ENCODE results near the gene SCFD1. TPM values are rescaled to one million over a fixed set of nuclear protein-coding genes. Genes with fewer than 3 reads are reported as not detected.
"Not testable (repeated sequence)": the region's sequence is repeated elsewhere in the genome, so short reads cannot be mapped to it uniquely, and the experiment has no call there.

Gene SCFD1
- total and polyA plus RNA-seq, 3 experiments from 2014 or later: 62.7 to 66.9 (median 63.8) TPM

- Histone ChIP-seq H3K27ac (ENCODE audit: low read depth, low read length) (no peak overlapping the region), H3K4me1 (ENCODE audit: insufficient read depth, low read length) (no peaks in the 10 kb centered on the region), H3K36me3 (ENCODE audit: insufficient read depth, low read length) (peaks cover 25% of the 10 kb centered on the region), H3K9me3 (ENCODE audit: low read length) (no peaks in the 10 kb centered on the region), H3K27me3 (ENCODE audit: insufficient read depth, low read length, poor library complexity, severe bottlenecking) (no peaks in the 10 kb centered on the region), H3K4me3 (ENCODE audit: low read length) (no peak overlapping the region)
- POLR2A ChIA-PET: no interaction called here
- H3K27me3 Mint-ChIP-seq: no peaks in the 10 kb centered on the region
- H3K4me3 Mint-ChIP-seq: no peak overlapping the region
- peak overlapping the region in 2 of 8 donors; percentile 24 to 52 for H3K27ac Mint-ChIP-seq
- H3K36me3 Mint-ChIP-seq: peaks cover 8 to 76% (median 18%) of the 10 kb centered on the region in 3 donors
- CTCF ChIA-PET: no interaction called here
- peaks cover 0 to 4% (median 4%) of the 10 kb centered on the region in 3 donors for H3K4me1 Mint-ChIP-seq
- no peak for DNase-seq
- no peaks in the 10 kb centered on the region for H3K9me3 Mint-ChIP-seq
Observed at GRCh38 chr14:30600922-30601918, 20.9 kb upstream of the SCFD1 start.

GRCh38 chr14:30603402-30603801 lies 18.7 kb upstream of the SCFD1 start:
- Histone ChIP-seq H3K27me3 (ENCODE audit: insufficient read depth, low read length, poor library complexity, severe bottlenecking) (no peaks in the 10 kb centered on the region), H3K9me3 (ENCODE audit: low read length) (no peaks in the 10 kb centered on the region), H3K27ac (ENCODE audit: low read depth, low read length) (no peak overlapping the region), H3K36me3 (ENCODE audit: insufficient read depth, low read length) (peaks cover 20% of the 10 kb centered on the region), H3K4me3 (ENCODE audit: low read length) (no peak overlapping the region), H3K4me1 (ENCODE audit: insufficient read depth, low read length) (no peaks in the 10 kb centered on the region)
- POLR2A ChIA-PET: no interaction called here
- Mint-ChIP-seq H3K9me3 (no peaks in the 10 kb centered on the region), H3K4me3 (no peak overlapping the region), H3K27ac (peak overlapping the region in 1 of 8 donors; percentile 29), H3K27me3 (no peaks in the 10 kb centered on the region), H3K4me1 (no peaks in the 10 kb centered on the region), H3K36me3 (peaks cover 8 to 77% (median 17%) of the 10 kb centered on the region in 3 donors)
- CTCF ChIA-PET: interaction anchor here (0.7 to 2.1 kb wide), 2 partner anchors 18 to 401 kb away, joined by 3 to 6 read pairs; partner anchors contain the start of gene SCFD1
- DNase-seq: no peak

DNA sequence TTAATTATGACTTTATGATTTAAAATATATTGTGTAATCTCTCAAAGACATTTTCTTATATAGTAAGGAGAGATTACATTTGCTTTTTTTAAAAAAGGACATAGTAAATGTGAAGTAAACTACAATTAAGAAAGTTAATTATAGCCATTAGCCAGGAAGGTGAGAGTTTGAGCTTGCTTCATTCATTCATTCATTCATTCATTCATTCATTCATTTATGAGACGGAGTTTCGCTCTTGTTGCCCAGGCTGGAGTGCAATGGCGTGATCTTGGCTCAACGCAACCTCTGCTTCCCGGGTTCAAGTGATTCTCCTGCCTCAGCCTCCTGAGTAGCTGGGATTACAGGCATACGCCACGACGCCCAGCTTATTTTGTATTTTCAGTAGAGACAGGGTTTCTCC lies 17.4 kb upstream of the SCFD1 start:
- POLR2A ChIA-PET; H3K9me3 Mint-ChIP-seq; DNase-seq; H3K27ac Mint-ChIP-seq; H3K9me3 ChIP-seq (ENCODE audit: low read length); H3K27me3 ChIP-seq (ENCODE audit: insufficient read depth, low read length, poor library complexity, severe bottlenecking); H3K4me1 ChIP-seq (ENCODE audit: insufficient read depth, low read length); H3K27me3 Mint-ChIP-seq; H3K4me1 Mint-ChIP-seq; H3K4me3 ChIP-seq (ENCODE audit: low read length); H3K27ac ChIP-seq (ENCODE audit: low read depth, low read length); H3K4me3 Mint-ChIP-seq: not testable (repeated sequence)
- CTCF ChIA-PET: interaction anchor here (2.1 kb wide), 1 partner anchor 17 kb away, joined by 6 read pairs; the partner anchor contains the start of gene SCFD1
- H3K36me3 ChIP-seq (ENCODE audit: insufficient read depth, low read length): peaks cover 18% of the 10 kb centered on the region
- H3K36me3 Mint-ChIP-seq: peaks cover 8 to 75% (median 14%) of the 10 kb centered on the region in 3 donors

DNA sequence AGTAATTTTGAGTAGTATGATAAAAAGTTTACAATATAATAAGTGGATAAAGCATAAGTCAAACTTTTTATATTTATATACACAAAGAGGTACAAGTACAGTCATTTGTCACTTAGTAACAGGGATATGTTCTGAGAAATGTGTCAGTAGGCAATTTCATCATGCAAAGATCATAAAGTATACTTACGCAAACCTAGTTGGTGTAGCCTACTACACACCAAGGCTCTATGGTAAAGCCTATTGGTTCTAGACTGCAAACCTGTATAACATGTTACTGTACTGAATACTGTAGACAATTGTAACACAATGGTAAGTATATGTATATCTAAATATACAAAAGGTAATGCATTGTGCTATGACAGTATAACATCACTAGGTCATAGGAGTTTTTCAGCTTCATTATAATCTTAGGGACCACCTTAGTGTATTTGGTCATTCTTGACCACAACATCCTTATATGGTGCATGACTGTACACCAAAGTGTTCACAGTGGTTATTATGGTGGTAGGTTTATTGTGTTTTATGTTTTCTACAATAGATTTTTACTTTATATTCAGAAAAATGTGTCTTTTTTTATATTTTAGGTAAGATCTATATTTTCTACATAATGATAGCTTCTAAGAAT lies 14.9 kb upstream of the SCFD1 start:
- no peak overlapping the region for H3K27ac Mint-ChIP-seq
- CTCF ChIA-PET: no interaction called here
- peaks cover 7% of the 10 kb centered on the region for H3K36me3 ChIP-seq (ENCODE audit: insufficient read depth, low read length)

GRCh38 chr14:30608533-30609006 lies 13.5 kb upstream of the SCFD1 start:
- Histone ChIP-seq H3K27me3 (ENCODE audit: insufficient read depth, low read length, poor library complexity, severe bottlenecking) (no peaks in the 10 kb centered on the region), H3K4me3 (ENCODE audit: low read length) (no peak overlapping the region), H3K4me1 (ENCODE audit: insufficient read depth, low read length) (no peaks in the 10 kb centered on the region), H3K36me3 (ENCODE audit: insufficient read depth, low read length) (no peaks in the 10 kb centered on the region), H3K27ac (ENCODE audit: low read depth, low read length) (no peak overlapping the region), H3K9me3 (ENCODE audit: low read length) (no peaks in the 10 kb centered on the region)
- H3K27me3 Mint-ChIP-seq: no peaks in the 10 kb centered on the region
- peaks cover 0 to 2% (median 0%) of the 10 kb centered on the region in 3 donors for H3K4me1 Mint-ChIP-seq
- H3K36me3 Mint-ChIP-seq: peaks cover 4 to 61% (median 8%) of the 10 kb centered on the region in 3 donors
- H3K9me3 Mint-ChIP-seq: no peaks in the 10 kb centered on the region
- ChIA-PET POLR2A (no interaction called here), CTCF (no interaction called here)
- no peak overlapping the region for H3K4me3 Mint-ChIP-seq
- H3K27ac Mint-ChIP-seq: peak overlapping the region in 4 of 8 donors; percentile 18 to 78 (median 36)
- no peak for DNase-seq

More for the DNA sequence above, 14.9 kb upstream of the SCFD1 start:
- Histone ChIP-seq H3K9me3 (ENCODE audit: low read length) (no peaks in the 10 kb centered on the region), H3K4me1 (ENCODE audit: insufficient read depth, low read length) (no peaks in the 10 kb centered on the region), H3K27me3 (ENCODE audit: insufficient read depth, low read length, poor library complexity, severe bottlenecking) (no peaks in the 10 kb centered on the region), H3K4me3 (ENCODE audit: low read length) (no peak overlapping the region), H3K27ac (ENCODE audit: low read depth, low read length) (no peak overlapping the region)
- Mint-ChIP-seq H3K27me3 (no peaks in the 10 kb centered on the region), H3K4me1 (peaks cover 0 to 2% (median 0%) of the 10 kb centered on the region in 3 donors), H3K9me3 (no peaks in the 10 kb centered on the region), H3K36me3 (peaks cover 4 to 69% (median 7%) of the 10 kb centered on the region in 3 donors), H3K4me3 (no peak overlapping the region)
- no peak for DNase-seq
- POLR2A ChIA-PET: no interaction called here

- Mint-ChIP-seq H3K36me3 (peaks cover 0 to 53% (median 10%) of the 10 kb centered on the region in 3 donors), H3K27ac (peak overlapping the region in 2 of 8 donors; percentile 18 to 61), H3K9me3 (no peaks in the 10 kb centered on the region), H3K4me3 (no peak overlapping the region), H3K27me3 (no peaks in the 10 kb centered on the region), H3K4me1 (peaks cover 0 to 2% (median 0%) of the 10 kb centered on the region in 3 donors)
- H3K27me3 ChIP-seq (ENCODE audit: insufficient read depth, low read length, poor library complexity, severe bottlenecking): no peaks in the 10 kb centered on the region
- H3K9me3 ChIP-seq (ENCODE audit: low read length): no peaks in the 10 kb centered on the region
- ChIA-PET CTCF (interaction anchor here (1.3 kb wide), 1 partner anchor 235 kb away, joined by 5 read pairs; no protein-coding TSS in a partner anchor), POLR2A (no interaction called here)
- no peak overlapping the region for H3K27ac ChIP-seq (ENCODE audit: low read depth, low read length)
- no peaks in the 10 kb centered on the region for H3K4me1 ChIP-seq (ENCODE audit: insufficient read depth, low read length)
- no peaks in the 10 kb centered on the region for H3K36me3 ChIP-seq (ENCODE audit: insufficient read depth, low read length)
- no peak overlapping the region for H3K4me3 ChIP-seq (ENCODE audit: low read length)
- peak in 1 of 5 donors; percentile 51 for DNase-seq
Observed at GRCh38 chr14:30610787-30611343, 11.3 kb upstream of the SCFD1 start.

DNA sequence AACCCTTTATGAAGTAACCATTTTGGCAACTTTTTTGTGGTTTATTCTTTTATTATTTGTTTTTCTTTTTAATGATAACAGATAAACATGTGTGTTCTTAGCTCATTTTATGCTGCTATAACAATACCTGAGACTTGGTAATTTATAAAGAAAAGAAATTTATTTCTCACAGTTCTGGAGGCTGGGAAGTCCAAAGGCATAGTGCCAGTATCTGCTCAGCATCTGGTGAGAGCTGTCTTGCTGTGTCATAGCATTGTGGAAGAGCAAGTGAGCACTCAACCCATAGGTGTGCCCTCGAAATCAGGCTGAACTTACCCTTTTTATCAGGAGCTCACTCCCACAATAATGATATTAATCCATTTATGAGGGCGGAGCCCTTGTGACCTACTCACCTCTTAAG lies 8.0 kb upstream of the SCFD1 start:
- Histone ChIP-seq H3K4me1 (ENCODE audit: insufficient read depth, low read length) (no peaks in the 10 kb centered on the region), H3K27ac (ENCODE audit: low read depth, low read length) (no peak overlapping the region), H3K27me3 (ENCODE audit: insufficient read depth, low read length, poor library complexity, severe bottlenecking) (no peaks in the 10 kb centered on the region), H3K4me3 (ENCODE audit: low read length) (no peak overlapping the region), H3K9me3 (ENCODE audit: low read length) (no peaks in the 10 kb centered on the region), H3K36me3 (ENCODE audit: insufficient read depth, low read length) (peaks cover 3% of the 10 kb centered on the region)
- Mint-ChIP-seq H3K27ac (no peak overlapping the region), H3K4me3 (no peak overlapping the region), H3K36me3 (peaks cover 0 to 39% (median 14%) of the 10 kb centered on the region in 3 donors), H3K9me3 (no peaks in the 10 kb centered on the region), H3K4me1 (peaks cover 0 to 2% (median 0%) of the 10 kb centered on the region in 3 donors), H3K27me3 (no peaks in the 10 kb centered on the region)
- ChIA-PET CTCF (no interaction called here), POLR2A (no interaction called here)
- DNase-seq: no peak
